ENCODE results near the gene ATP5F1D. TPM values are rescaled to one million over a fixed set of nuclear protein-coding genes. Genes with fewer than 3 reads are reported as not detected.

The ATP5F1D gene
- total and polyA plus RNA-seq, 2 experiments from 2014 or later, result 139 to 396 TPM

GRCh38 chr19:1232652-1233072 is 8.9 kb upstream of the ATP5F1D start:
- ATAC-seq, result no peak
- no peaks in the 10 kb centered on the region for H3K27me3 Mint-ChIP-seq (ENCODE audit: insufficient read depth, low read depth, poor library complexity)

More at GRCh38 chr19:1232652-1233072, 8.9 kb upstream of the ATP5F1D start:
- H3K79me2 ChIP-seq (replicated peaks; ENCODE audit: insufficient read depth), result no peaks in the 10 kb centered on the region
- Mint-ChIP-seq H3K27ac (peak overlapping the region; percentile 62; the same call in 1 of the 2 replicates), H3K4me1 (no peaks in the 10 kb centered on the region), H3K36me3 (ENCODE audit: low read depth) (peaks cover 8% of the 10 kb centered on the region), H3K4me3 (no peak overlapping the region), H3K9me3 (no peaks in the 10 kb centered on the region)
- H3K4me3 ChIP-seq, result no peak overlapping the region
- no peak for DNase-seq (ENCODE audit: low spot score)
- no peak overlapping the region for H3K4me2 ChIP-seq
- no peaks in the 10 kb centered on the region for H3K9me2 ChIP-seq (ENCODE audit: insufficient read depth)
- peaks cover 4% of the 10 kb centered on the region for H4K20me1 ChIP-seq (replicated peaks; ENCODE audit: insufficient read depth)
- no peaks in the 10 kb centered on the region for H3K27me3 ChIP-seq (ENCODE audit: insufficient read depth)
- H2AFZ ChIP-seq, result no peak overlapping the region
- TF ChIP-seq ZNF114 (CRISPR knock-in tag; IDR thresholded peaks at IDR 0.05) (no peak), ETS1 (IDR thresholded peaks at IDR 0.05) (no peak), EZH2 (IDR thresholded peaks at IDR 0.05; ENCODE audit: low read depth, unreplicated experiment) (no peak), NANOG (IDR thresholded peaks at IDR 0.05; ENCODE audit: borderline replicate concordance) (no peak), ZNF331 (CRISPR knock-in tag; IDR thresholded peaks at IDR 0.05; ENCODE audit: low read depth) (no peak), CTCF (conservative IDR thresholded peaks at IDR 0.05; ENCODE audit: low read depth in 2 of 2) (no peak), POLR2AphosphoS5 (IDR thresholded peaks at IDR 0.05; ENCODE audit: low read depth) (no peak), REST (IDR thresholded peaks at IDR 0.05; ENCODE audit: unreplicated experiment) (no peak), CREB1 (CRISPR knock-in tag; IDR thresholded peaks at IDR 0.05; ENCODE audit: low read depth) (no peak), ZNF462 (CRISPR knock-in tag; IDR thresholded peaks at IDR 0.05) (no peak), STAT1 (IDR thresholded peaks at IDR 0.05; ENCODE audit: unreplicated experiment) (no peak), JUNB (IDR thresholded peaks at IDR 0.05; ENCODE audit: unreplicated experiment) (no peak)
- H3K4me1 ChIP-seq (ENCODE audit: insufficient read depth), result no peaks in the 10 kb centered on the region
- 0 out of 2 replicates have a peak, but pooled peaks cover 14% of the 10 kb centered on the region for H3F3A ChIP-seq (replicated peaks; ENCODE audit: low read depth)
- H3K27ac ChIP-seq (ENCODE audit: low read depth), result peak overlapping the region; percentile 26; the same call in 1 of the 2 replicates
- H3K36me3 ChIP-seq (ENCODE audit: insufficient read depth), result no peaks in the 10 kb centered on the region

All from GM23338 (cell line).